NCI-H2227 treated with DMSO at 0.1 percent for 48 hours (cell line): ENCODE data around the gene STAT4.

Experiments
- DNase-seq: peaks from one replicate; lab custom pipeline; 2025; lab: John Stamatoyannopoulos, UW

STAT4 gene

DNA sequence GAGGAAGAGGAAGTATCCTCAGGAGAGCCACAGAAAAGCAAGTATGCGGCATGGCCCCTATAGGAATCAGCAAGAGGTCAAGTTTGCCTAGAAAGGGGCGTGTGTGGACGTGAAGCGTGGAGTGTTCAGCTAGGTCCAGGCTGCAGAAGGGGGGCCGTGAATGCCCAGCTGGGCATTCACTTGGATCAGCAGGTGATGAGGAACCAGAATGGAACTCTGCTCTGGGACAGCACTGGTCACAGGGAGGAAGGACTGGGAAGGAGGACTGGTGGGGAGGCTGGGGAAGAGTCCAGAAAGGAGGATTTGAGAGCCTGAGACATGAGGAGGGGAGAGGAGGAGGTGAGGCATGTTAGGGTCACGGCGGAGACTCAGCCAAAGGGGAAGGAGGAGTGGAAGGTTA, 156.6 kb downstream of the STAT4 start:
- no peak for DNase-seq

DNA sequence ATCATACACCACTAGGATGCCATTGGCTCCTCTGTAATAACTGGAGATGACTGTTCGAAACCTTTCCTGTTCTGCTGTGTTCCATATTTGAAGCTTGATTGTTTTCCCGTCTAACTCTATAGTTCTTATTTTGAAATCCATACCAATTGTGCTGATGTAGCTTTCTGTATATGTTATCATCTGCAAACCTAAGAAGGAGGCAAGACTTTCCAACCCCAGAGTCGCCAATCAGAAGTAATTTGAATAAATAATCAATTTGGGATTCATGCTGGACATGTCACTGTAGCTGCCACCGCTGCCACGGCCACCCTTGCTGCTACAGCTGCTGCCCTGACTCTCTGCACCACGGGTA, 157.5 kb downstream of the STAT4 start:
- DNase-seq = no peak

DNA sequence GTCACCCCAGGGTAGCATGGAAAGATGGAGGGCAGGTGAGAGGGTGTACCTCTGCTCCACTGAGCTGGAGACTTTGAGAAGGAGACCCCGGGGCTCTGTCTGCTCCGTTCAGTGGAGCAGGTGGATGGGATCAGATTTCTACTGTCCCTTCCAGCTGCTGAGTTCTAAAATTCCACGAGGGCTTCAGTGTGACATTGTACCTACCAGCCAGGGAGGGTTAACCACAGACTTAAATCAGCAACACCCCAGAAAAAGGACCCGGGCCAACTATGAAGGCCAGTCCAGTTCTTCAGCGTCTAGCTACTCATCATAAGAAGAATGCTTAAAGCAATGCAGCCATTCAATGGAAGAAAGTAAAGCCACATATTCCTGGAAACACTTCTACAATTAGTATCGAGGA, 160.7 kb downstream of the STAT4 start:
- DNase-seq = no peak

DNA sequence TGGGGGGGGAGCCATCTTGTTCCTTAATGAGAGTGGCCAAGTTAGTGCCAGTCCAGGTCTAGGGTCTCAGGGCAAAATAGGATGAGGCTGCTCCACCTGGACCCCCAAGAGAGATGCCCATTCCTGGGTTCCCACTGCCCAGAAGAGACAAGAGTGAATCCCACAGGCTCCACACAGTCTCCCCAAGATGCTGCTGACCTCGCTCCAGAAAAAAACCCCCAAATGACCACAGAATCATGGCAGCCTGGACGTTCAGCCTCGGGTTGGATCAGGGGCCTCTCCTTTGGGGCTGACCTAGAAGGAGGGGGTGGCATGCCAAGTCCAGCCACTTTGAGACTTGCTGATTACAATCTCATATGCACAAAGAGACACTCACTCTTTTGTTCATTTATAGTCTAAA, 161.9 kb downstream of the STAT4 start:
- no peak for DNase-seq

DNA sequence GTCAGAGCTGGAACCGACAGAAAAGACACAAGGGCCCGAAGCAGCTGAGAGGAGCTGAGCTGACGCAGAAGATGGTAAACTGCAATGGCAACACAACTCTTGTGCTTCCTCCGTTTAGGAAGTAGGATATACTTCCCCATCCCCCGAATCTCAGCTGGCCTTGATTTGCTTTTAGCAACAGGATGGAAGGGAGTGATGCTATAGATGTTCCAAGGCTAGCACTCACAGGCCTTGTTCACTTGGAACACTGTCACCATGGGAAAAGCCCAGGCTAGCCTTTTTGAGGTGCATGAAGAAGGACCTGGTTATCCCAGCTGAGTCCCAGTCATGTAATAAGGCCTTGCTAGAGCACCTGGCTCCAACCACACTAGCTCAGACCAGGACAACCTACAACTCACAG, 162.9 kb downstream of the STAT4 start:
- no peak for DNase-seq

- no peak for DNase-seq
Measured at GRCh38 chr2:190987116-190987515, 163.7 kb downstream of the STAT4 start.

- DNase-seq = no peak
Measured at GRCh38 chr2:190986221-190986953, 164.4 kb downstream of the STAT4 start.

DNA sequence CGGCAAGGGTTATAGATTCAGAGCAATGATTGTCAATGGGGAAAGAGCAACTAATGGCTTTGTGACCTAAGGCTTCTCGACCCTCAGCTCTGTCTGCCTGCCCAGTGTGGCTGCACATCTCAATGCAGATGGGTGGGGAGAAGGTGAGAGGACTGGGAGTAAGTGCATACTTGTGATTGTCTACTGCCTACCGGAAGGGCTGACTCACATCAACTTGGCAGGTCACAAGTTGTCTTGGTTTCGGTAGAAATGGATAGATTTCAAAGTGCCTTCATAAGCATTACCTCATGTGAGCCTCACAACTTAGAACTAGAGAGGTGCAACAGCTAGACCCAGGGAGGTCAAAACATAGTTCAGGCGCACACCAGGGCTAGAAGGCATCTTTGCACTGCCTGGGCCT, 166.2 kb downstream of the STAT4 start:
- DNase-seq = no peak

- no peak for DNase-seq
Measured at GRCh38 chr2:190982262-190983034, 168.3 kb downstream of the STAT4 start.

DNA sequence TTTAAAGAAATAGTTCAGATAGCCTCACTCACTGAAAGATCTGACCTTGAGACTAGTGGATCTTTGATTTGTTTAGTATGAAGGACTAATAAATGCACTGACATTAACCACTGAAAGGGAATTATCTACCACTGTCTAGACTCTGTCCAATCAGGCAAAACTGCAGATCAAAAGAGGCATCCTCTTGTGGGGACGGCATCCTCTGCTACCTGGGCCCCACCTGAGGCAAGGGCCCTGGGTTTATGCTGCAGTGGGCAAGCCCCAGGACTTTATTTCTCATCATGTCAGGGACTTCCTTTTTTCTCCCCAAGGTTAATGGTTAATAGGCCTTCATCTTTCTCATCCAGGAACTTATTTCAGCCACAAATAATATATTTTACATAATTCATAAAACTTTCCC, 169.1 kb downstream of the STAT4 start:
- DNase-seq = no peak

- no peak for DNase-seq
Measured at GRCh38 chr2:190981333-190981732, 169.5 kb downstream of the STAT4 start.

DNA sequence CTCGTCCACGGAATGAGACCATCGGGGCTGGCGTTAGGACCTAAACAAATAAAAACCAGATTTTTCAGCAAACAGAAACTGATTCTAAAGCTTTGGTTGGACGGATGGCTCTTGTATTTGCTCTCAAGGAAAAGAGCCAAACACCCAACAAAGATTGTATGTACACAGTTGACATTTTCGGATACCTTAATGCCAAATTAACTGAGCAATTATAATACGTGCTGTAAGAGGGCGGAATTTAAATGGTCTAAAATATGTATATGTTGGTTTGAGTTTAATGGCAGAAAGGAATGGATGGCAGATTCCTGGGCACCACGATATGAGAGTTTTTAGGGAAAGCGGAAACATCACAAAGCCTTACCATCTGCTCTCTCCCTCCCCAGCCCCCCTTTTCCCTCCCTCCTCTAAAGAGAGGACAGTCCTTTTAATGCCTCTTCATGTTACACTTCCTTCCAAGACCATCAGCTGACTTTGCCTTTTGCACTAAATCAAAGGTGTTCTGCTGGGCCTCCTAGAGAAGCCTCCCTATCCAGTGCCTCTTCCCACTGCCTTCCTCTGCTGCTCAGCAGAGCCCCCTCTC, 170.1 kb downstream of the STAT4 start:
- no peak for DNase-seq

DNA sequence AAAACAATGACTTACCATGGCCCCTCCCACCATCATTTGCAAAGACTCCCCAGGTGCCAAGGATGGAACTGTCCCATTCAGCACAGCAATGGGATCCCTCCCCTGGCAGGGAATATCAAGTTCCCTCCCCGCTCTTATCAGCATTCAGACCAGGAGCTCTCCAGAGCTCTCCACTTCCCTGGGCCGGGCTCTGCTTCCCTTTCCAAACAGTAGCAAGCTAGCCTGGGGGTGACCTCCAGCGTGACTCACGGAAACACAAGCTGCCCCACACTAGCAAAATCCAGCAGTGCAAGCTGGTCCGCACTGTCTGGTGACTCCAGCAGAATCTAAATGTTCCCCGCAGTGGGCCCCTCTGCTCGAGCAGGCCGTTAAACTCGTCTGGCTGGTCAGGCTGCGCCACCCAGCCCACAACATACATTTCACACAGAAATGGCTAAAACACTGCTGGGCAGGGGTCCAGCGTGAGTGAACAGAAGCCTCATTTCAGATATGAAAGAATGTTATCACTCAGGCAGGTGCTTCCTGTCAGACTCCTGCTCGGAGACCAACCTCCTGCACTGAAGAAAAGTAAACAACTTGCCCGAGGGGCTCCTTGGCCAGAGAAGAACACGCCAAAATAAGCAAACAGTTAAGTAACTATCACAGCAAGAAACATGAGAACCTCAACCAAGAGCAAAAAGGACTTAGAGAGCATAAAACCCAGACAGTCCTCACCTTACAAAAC, 170.7 kb downstream of the STAT4 start:
- DNase-seq = no peak
